Neural cell (in vitro differentiated cells): ENCODE results near the gene COL25A1. TPM values are rescaled to one million over a fixed set of nuclear protein-coding genes. Genes with fewer than 3 reads are reported as not detected.

Experiments
- H2AFZ ChIP-seq: fragments of 200-600, 300-800 bp; sonication (generic), shearing (Covaris generic); 2 replicates; pipeline ENCODE4 v1.6.0; 2014; ENCODE audit warnings: low read depth, mild to moderate bottlenecking, antibody characterized with exemption, low read length, moderate library complexity
- H3F3A ChIP-seq: fragments of 200-600 bp; shearing (Covaris generic); 2 replicates; pipeline ENCODE4 v1.6.1; 2016; ENCODE audit warnings: mild to moderate bottlenecking, moderate library complexity, mixed read lengths, antibody characterized with exemption, low read length; ENCODE audit not compliant: insufficient read depth, poor library complexity, severe bottlenecking
- H3K27ac ChIP-seq: fragments of 200-600, 300-800 bp; sonication (generic), shearing (Covaris generic); 2 replicates; pipeline ENCODE4 v1.5.1; 2014; ENCODE audit warnings: mild to moderate bottlenecking, low read length, moderate library complexity
- H3K27me3 ChIP-seq: fragments of 300-800, 200-600 bp; sonication (generic), shearing (Covaris generic); 2 replicates; pipeline ENCODE4 v1.6.0; 2014; ENCODE audit warnings: mild to moderate bottlenecking, low read depth, low read length, moderate library complexity; ENCODE audit not compliant: insufficient read depth
- H3K36me3 ChIP-seq: fragments of 300-800, 200-600 bp; sonication (generic), shearing (Covaris generic); 2 replicates; pipeline ENCODE4 v1.5.1; 2014; ENCODE audit warnings: mild to moderate bottlenecking, antibody characterized with exemption, low read length, moderate library complexity; ENCODE audit not compliant: insufficient read depth
- H3K4me2 ChIP-seq: fragments of 300-800, 200-600 bp; sonication (generic), shearing (Covaris generic); 2 replicates; pipeline ENCODE4 v1.6.0; 2014; ENCODE audit warnings: mild to moderate bottlenecking, low read length
- H3K4me3 ChIP-seq: fragments of 300-800, 200-600 bp; sonication (generic), shearing (Covaris generic); 2 replicates; pipeline ENCODE4 v1.5.1; 2014; ENCODE audit warnings: mild to moderate bottlenecking, low read length, moderate library complexity
- H3K79me2 ChIP-seq: fragments of 200-600 bp; shearing (Covaris generic); replicated peaks from 2 replicates; pipeline ENCODE4 v1.6.0; 2014; ENCODE audit warnings: mild to moderate bottlenecking, low read length, moderate library complexity; ENCODE audit not compliant: insufficient read depth
- H3K9ac ChIP-seq: fragments of 300-800, 200-600 bp; sonication (generic), shearing (Covaris generic); 2 replicates; pipeline ENCODE4 v1.6.1; 2016; ENCODE audit warnings: mild to moderate bottlenecking, low read length, mixed read lengths
- H3K9me2 ChIP-seq: fragments of 200-600 bp; shearing (Covaris generic); 2 replicates; pipeline ENCODE4 v1.6.1; 2016; ENCODE audit warnings: mild to moderate bottlenecking, low read length, mixed read lengths; ENCODE audit not compliant: insufficient read depth
- H3K9me3 ChIP-seq: fragments of 200-600, 300-800 bp; sonication (generic), shearing (Covaris generic); 2 replicates; pipeline ENCODE4 v1.6.1; 2016; ENCODE audit warnings: mild to moderate bottlenecking, mixed run types, low read length, moderate library complexity, mixed read lengths
- H4K20me1 ChIP-seq: fragments of 200-600 bp; shearing (Covaris generic); 2 replicates; pipeline ENCODE4 v1.6.1; 2016; ENCODE audit warnings: mild to moderate bottlenecking, mixed run types; ENCODE audit not compliant: insufficient read depth
- EP300 ChIP-seq: fragments of 450-650 bp; conservative IDR thresholded peaks from 2 replicates; pipeline ENCODE4 v1.6.1; 2014; ENCODE audit warnings: antibody characterized with exemption, mild to moderate bottlenecking, moderate library complexity; ENCODE audit not compliant: poor library complexity, severe bottlenecking
- EZH2 ChIP-seq: fragments of 200-600, 300-800 bp; shearing (Covaris generic), sonication (generic); IDR thresholded peaks from 2 replicates; pipeline ENCODE4 v1.6.1; 2014; ENCODE audit warnings: antibody characterized with exemption, low read length, borderline replicate concordance, mild to moderate bottlenecking; ENCODE audit not compliant: insufficient read depth, poor library complexity, severe bottlenecking
- MXI1 ChIP-seq: fragments of 450-650 bp; conservative IDR thresholded peaks from 2 replicates; pipeline ENCODE4 v1.6.1; 2014; ENCODE audit warnings: antibody characterized with exemption, mild to moderate bottlenecking; ENCODE audit not compliant: poor library complexity, severe bottlenecking
- POLR2AphosphoS5 ChIP-seq: IDR thresholded peaks from 2 replicates; pipeline ENCODE4 v1.6.1; 2012
- RAD21 ChIP-seq: fragments of 450-650 bp; conservative IDR thresholded peaks from 2 replicates; pipeline ENCODE4 v1.6.1; 2014; ENCODE audit warnings: antibody characterized with exemption, mild to moderate bottlenecking, moderate library complexity
- SMC3 ChIP-seq: fragments of 450-650 bp; conservative IDR thresholded peaks from 2 replicates; pipeline ENCODE4 v1.6.1; 2014; ENCODE audit warnings: antibody characterized with exemption, mild to moderate bottlenecking, moderate library complexity; ENCODE audit not compliant: poor library complexity
- TAF1 ChIP-seq: IDR thresholded peaks from 2 replicates; pipeline ENCODE4 v1.6.1; 2012; ENCODE audit warnings: low read depth
- polyA plus RNA-seq: library from polyadenylated mRNA; depleted of rRNA; stranded (reverse); fragments of >200 nt; gene quantifications from 2 replicates; pipeline ENCODE4 v1.2.3, GENCODE V29; 2014
- TF ChIP-seq, protein P1 (sequence below): fragments of 450-650 bp; IDR thresholded peaks from 2 replicates; pipeline ENCODE4 v1.5.1; 2014; ENCODE audit warnings: antibody characterized with exemption, mild to moderate bottlenecking, moderate library complexity; ENCODE audit not compliant: poor library complexity, severe bottlenecking
- TF ChIP-seq, protein P2 (sequence below): IDR thresholded peaks from 2 replicates; pipeline ENCODE4 v1.6.1; 2012; ENCODE audit warnings: borderline replicate concordance

The COL25A1 gene
- polyA plus RNA-seq, 1 donor from 2014 or later = 32.3 TPM

DNA sequence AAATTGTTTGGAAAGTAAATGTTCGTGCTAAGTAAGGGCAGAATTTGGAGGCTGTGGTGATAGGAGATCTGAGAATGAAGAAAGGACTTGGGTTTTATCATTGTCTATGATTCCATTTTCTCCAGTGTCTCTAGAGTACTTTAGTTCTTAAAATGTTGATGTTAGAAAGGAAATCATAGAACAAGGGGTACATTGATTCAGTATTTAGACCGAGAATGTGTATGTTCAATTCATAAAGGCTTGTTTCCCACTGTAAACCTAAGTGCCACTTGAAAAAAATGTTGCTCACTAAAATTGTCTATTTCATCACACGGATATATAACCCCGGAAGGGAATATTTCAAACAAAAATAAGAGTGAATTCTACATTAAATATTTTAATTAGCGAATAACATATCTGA lies 380.3 kb downstream of the COL25A1 start:
- no peak overlapping the region for H3K27ac ChIP-seq
- H4K20me1 ChIP-seq = no peaks in the 10 kb centered on the region
- no peak overlapping the region for H3K4me2 ChIP-seq
- H3K4me3 ChIP-seq = no peak overlapping the region
- no peak overlapping the region for H2AFZ ChIP-seq
- no peaks in the 10 kb centered on the region for H3K27me3 ChIP-seq
- H3K79me2 ChIP-seq = no peaks in the 10 kb centered on the region
- no peaks in the 10 kb centered on the region for H3K9me3 ChIP-seq
- H3K9ac ChIP-seq = no peak overlapping the region
- no peaks in the 10 kb centered on the region for H3K36me3 ChIP-seq
- TF ChIP-seq SMC3 (no peak), MXI1 (no peak), TAF1 (no peak), RAD21 (no peak), EP300 (no peak), POLR2AphosphoS5 (no peak)
- TF ChIP-seq, protein P1, sequence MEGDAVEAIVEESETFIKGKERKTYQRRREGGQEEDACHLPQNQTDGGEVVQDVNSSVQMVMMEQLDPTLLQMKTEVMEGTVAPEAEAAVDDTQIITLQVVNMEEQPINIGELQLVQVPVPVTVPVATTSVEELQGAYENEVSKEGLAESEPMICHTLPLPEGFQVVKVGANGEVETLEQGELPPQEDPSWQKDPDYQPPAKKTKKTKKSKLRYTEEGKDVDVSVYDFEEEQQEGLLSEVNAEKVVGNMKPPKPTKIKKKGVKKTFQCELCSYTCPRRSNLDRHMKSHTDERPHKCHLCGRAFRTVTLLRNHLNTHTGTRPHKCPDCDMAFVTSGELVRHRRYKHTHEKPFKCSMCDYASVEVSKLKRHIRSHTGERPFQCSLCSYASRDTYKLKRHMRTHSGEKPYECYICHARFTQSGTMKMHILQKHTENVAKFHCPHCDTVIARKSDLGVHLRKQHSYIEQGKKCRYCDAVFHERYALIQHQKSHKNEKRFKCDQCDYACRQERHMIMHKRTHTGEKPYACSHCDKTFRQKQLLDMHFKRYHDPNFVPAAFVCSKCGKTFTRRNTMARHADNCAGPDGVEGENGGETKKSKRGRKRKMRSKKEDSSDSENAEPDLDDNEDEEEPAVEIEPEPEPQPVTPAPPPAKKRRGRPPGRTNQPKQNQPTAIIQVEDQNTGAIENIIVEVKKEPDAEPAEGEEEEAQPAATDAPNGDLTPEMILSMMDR = no peak
- TF ChIP-seq, protein P2, sequence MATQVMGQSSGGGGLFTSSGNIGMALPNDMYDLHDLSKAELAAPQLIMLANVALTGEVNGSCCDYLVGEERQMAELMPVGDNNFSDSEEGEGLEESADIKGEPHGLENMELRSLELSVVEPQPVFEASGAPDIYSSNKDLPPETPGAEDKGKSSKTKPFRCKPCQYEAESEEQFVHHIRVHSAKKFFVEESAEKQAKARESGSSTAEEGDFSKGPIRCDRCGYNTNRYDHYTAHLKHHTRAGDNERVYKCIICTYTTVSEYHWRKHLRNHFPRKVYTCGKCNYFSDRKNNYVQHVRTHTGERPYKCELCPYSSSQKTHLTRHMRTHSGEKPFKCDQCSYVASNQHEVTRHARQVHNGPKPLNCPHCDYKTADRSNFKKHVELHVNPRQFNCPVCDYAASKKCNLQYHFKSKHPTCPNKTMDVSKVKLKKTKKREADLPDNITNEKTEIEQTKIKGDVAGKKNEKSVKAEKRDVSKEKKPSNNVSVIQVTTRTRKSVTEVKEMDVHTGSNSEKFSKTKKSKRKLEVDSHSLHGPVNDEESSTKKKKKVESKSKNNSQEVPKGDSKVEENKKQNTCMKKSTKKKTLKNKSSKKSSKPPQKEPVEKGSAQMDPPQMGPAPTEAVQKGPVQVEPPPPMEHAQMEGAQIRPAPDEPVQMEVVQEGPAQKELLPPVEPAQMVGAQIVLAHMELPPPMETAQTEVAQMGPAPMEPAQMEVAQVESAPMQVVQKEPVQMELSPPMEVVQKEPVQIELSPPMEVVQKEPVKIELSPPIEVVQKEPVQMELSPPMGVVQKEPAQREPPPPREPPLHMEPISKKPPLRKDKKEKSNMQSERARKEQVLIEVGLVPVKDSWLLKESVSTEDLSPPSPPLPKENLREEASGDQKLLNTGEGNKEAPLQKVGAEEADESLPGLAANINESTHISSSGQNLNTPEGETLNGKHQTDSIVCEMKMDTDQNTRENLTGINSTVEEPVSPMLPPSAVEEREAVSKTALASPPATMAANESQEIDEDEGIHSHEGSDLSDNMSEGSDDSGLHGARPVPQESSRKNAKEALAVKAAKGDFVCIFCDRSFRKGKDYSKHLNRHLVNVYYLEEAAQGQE = no peak
- H3K9me2 ChIP-seq = no peaks in the 10 kb centered on the region
- H3F3A ChIP-seq = no peaks in the 10 kb centered on the region

DNA sequence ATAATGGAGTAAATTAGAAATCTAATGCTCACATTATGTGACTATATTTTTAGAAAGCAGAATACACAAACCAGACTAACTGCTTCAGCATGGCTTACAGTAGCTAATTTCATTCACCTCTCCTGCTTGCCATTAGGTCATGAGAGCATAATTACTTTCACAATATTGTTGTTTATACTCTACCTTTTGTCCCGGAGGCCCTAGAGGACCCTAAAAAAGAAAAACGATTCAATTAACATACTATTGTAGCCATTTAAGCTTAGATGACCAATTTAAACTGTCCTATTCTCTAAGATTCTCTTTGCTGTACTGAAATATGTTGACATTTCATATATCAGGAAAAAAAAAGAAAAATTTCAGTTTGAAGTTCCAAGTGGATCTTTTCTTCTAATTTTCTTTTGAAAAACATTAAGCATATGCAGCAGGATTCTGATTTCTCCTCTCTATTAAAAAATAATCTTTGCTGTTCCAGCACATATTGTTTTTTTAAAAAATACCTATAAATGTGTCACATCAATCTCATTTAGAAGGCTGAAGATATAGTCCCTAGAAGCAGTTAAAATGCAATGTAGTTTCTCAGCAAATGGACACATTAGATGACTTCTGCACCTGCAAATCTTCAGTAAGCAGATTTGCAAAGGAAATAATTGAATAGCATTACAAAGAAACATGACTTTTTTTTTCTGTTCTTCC lies 381.9 kb downstream of the COL25A1 start:
- H3K4me2 ChIP-seq = no peak overlapping the region
- H3K79me2 ChIP-seq = no peaks in the 10 kb centered on the region
- no peaks in the 10 kb centered on the region for H3K9me3 ChIP-seq
- no peaks in the 10 kb centered on the region for H3K27me3 ChIP-seq
- H3K4me3 ChIP-seq = no peak overlapping the region
- no peak for TF ChIP-seq SMC3
- TF ChIP-seq TAF1 = no peak
- no peak for TF ChIP-seq MXI1
- no peak for TF ChIP-seq EZH2
- TF ChIP-seq, protein P1 = no peak
- TF ChIP-seq POLR2AphosphoS5 = no peak
- no peak for TF ChIP-seq RAD21
- no peak for TF ChIP-seq EP300
- TF ChIP-seq, protein P2 = no peak
- H3K9me2 ChIP-seq = no peaks in the 10 kb centered on the region
- no peak overlapping the region for H2AFZ ChIP-seq
- no peak overlapping the region for H3K27ac ChIP-seq
- no peak overlapping the region for H3K9ac ChIP-seq
- H3F3A ChIP-seq = no peaks in the 10 kb centered on the region
- H4K20me1 ChIP-seq = no peaks in the 10 kb centered on the region
- no peaks in the 10 kb centered on the region for H3K36me3 ChIP-seq
